ENCODE measurements around the gene ATF4. TPM values are rescaled to one million over a fixed set of nuclear protein-coding genes. Genes with fewer than 3 reads are reported as not detected.

ATF4 gene
- total RNA-seq, 1 donor from 2014 or later, result 339 TPM

DNA sequence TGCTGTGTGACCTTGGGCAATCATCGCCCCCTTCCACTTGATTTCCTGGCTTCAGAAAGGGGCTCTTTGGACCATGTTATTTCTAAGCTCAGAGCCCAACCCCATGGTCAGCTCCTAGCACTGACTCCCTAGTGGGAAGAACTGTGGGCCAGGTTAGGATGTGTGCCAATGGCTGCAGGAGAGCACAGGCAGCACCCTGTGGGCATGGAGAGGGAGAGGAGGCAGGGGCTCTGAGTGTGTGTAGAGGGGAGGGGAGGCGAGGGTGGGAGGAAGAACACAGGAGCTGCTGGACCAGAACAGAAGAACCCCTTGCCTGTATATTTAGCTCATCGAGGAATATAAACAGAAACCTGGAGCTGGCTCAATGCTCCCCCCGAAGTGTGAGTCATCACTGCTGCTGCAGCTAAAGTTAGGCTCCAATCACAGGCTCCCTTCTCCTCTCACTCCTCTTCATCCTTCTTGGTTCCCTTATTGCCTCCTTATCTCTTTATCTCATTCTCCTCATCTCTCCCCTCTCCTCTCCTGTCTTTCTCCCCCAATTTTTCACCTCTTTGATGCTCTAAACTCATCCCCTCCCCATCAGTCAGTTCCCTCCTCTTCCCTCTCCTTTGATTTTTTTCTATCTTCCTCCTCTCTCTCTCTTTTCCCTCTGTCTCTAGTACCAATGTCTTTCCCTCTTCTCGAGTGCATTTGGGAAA is 26.7 kb downstream of the ATF4 start:
- Mint-ChIP-seq H3K27me3 (ENCODE audit: low read depth) (peaks cover 35% of the 10 kb centered on the region), H3K36me3 (ENCODE audit: low read depth) (no peaks in the 10 kb centered on the region), H3K9me3 (no peaks in the 10 kb centered on the region), H3K4me3 (ENCODE audit: low read depth) (no peak overlapping the region), H3K4me1 (ENCODE audit: low read depth) (peaks cover 6% of the 10 kb centered on the region), H3K27ac (no peak overlapping the region)
- intact Hi-C loops (cut with micrococcal nuclease), result no loop called here
- DNase-seq (ENCODE audit: low spot score), result no peak

- peaks cover 6% of the 10 kb centered on the region for H3K4me1 Mint-ChIP-seq (ENCODE audit: low read depth)
- intact Hi-C loops (cut with micrococcal nuclease), result no loop called here
- H3K9me3 Mint-ChIP-seq, result no peaks in the 10 kb centered on the region
- DNase-seq (ENCODE audit: low spot score), result no peak
- no peaks in the 10 kb centered on the region for H3K36me3 Mint-ChIP-seq (ENCODE audit: low read depth)
- no peak overlapping the region for H3K27ac Mint-ChIP-seq
- peaks cover 35% of the 10 kb centered on the region for H3K27me3 Mint-ChIP-seq (ENCODE audit: low read depth)
- H3K4me3 Mint-ChIP-seq (ENCODE audit: low read depth), result no peak overlapping the region
Observed at GRCh38 chr22:39547587-39547947, 27.2 kb downstream of the ATF4 start.

DNA sequence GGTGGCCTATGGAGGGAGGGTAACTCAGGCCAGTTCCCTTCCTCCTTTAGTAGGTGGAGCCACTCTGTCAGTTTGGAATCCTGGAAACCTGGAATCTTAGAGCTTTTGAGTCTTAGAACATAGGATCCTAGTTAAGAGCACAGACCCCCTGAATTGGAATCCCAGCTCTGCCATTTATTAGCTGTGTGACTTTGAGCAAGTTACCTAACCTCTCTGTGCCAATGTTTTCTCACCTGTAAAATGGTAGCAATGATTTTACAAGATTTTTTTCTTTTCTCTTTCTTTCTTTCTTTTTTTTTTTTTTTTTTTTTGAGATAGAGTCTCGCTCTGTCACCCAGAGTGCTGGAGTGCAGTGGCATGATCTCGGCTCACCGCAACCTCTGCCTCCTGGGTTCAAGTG is 33.1 kb downstream of the ATF4 start:
- H3K4me1 Mint-ChIP-seq (ENCODE audit: low read depth), result peaks cover 2% of the 10 kb centered on the region
- H3K9me3 Mint-ChIP-seq, result no peaks in the 10 kb centered on the region
- intact Hi-C loops (cut with micrococcal nuclease), result no loop called here
- H3K4me3 Mint-ChIP-seq (ENCODE audit: low read depth), result no peak overlapping the region
- H3K27me3 Mint-ChIP-seq (ENCODE audit: low read depth), result peaks cover 47% of the 10 kb centered on the region
- DNase-seq (ENCODE audit: low spot score), result no peak
- H3K36me3 Mint-ChIP-seq (ENCODE audit: low read depth), result no peaks in the 10 kb centered on the region
- no peak overlapping the region for H3K27ac Mint-ChIP-seq

- Mint-ChIP-seq H3K27me3 (ENCODE audit: low read depth) (peaks cover 51% of the 10 kb centered on the region), H3K36me3 (ENCODE audit: low read depth) (no peaks in the 10 kb centered on the region), H3K4me1 (ENCODE audit: low read depth) (peaks cover 2% of the 10 kb centered on the region), H3K27ac (no peak overlapping the region), H3K4me3 (ENCODE audit: low read depth) (no peak overlapping the region), H3K9me3 (no peaks in the 10 kb centered on the region)
- intact Hi-C loops (cut with micrococcal nuclease), result loop anchor here (1.0 kb wide), 1 partner anchor 18 kb away; no protein-coding TSS in a partner anchor
- no peak for DNase-seq (ENCODE audit: low spot score)
Observed at GRCh38 chr22:39554151-39554550, 33.8 kb downstream of the ATF4 start.

DNA sequence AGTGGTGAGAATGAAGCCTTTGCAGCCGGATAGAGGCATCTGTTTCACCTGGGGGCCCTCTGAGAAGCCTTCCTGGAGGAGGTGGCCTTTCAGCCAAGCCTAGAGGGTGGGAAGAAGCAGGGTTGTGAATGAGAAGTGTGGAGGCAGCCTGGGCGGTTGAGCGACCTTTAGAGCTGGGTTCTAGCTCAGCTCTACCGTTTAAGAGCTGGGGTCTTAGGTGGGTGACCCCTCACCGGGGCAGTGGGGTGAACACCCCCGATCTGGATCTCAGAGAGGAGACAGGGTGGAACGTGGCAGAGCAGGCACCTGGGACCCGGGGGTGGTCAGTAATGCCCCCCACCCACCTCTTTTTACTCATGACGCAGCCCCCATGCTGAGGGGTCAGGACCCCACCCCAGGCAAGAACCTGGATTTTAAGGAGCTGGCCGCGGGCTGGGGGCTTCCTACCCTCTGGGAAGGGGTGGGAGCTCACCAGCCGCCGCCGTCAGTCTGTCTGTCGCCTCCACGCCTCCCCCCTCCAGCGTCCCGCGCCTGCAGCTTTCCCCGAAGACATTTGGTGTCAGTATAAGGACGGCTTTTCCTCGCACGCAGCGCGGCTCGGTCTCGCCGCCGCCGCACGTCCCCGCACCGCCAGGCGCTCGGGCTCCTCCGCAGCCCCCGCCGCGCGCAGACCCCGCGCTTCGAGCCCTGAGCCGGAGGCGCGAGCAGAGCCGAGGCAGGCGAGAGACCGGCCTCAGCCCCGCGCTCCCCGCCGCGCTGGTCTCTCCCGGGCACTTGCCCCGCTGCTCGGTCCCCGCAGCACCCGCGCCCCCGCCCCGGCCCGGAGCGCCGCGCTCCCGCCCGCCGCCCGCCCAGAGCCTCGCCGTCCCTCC is 36.8 kb downstream of the ATF4 start:
- Mint-ChIP-seq H3K36me3 (ENCODE audit: low read depth) (no peaks in the 10 kb centered on the region), H3K27ac (no peak overlapping the region), H3K27me3 (ENCODE audit: low read depth) (peaks cover 49% of the 10 kb centered on the region), H3K9me3 (no peaks in the 10 kb centered on the region), H3K4me1 (ENCODE audit: low read depth) (peaks cover 2% of the 10 kb centered on the region), H3K4me3 (ENCODE audit: low read depth) (peak overlapping the region; percentile 41)
- intact Hi-C loops (cut with micrococcal nuclease), result no loop called here
- no peak for DNase-seq (ENCODE audit: low spot score)

DNA sequence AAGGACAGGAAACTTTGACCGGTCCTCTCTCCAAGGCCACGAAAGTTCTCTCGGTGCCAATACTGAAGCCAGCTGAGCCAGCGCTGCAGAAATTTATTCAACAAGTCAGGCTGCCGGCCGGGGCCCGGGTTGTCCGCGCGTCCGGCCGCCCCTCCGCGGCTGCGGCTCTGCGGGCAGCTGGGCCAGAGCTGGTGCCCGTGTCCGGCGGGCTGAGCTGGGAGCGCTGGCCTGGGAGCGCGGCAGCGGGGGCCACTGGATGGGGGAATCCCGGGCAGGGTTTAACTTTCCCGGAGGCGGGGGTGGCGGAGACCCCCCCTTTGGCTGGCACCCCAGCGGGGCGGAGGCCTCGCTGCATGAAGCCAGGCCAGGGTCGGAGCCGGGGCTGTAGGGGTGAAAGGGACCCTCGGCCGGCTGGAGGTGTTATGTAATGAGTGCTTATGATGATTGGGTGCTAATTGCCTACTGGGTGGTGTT is 37.9 kb downstream of the ATF4 start:
- Mint-ChIP-seq H3K4me3 (ENCODE audit: low read depth) (peak overlapping the region; percentile 17), H3K4me1 (ENCODE audit: low read depth) (peaks cover 2% of the 10 kb centered on the region), H3K27me3 (ENCODE audit: low read depth) (peaks cover 42% of the 10 kb centered on the region), H3K27ac (no peak overlapping the region), H3K36me3 (ENCODE audit: low read depth) (no peaks in the 10 kb centered on the region), H3K9me3 (no peaks in the 10 kb centered on the region)
- DNase-seq (ENCODE audit: low spot score), result no peak
- intact Hi-C loops (cut with micrococcal nuclease), result no loop called here

- peaks cover 2% of the 10 kb centered on the region for H3K4me1 Mint-ChIP-seq (ENCODE audit: low read depth)
- H3K9me3 Mint-ChIP-seq, result no peaks in the 10 kb centered on the region
- DNase-seq (ENCODE audit: low spot score), result no peak
- no peaks in the 10 kb centered on the region for H3K36me3 Mint-ChIP-seq (ENCODE audit: low read depth)
- intact Hi-C loops (cut with micrococcal nuclease), result no loop called here
- H3K27me3 Mint-ChIP-seq (ENCODE audit: low read depth), result peaks cover 42% of the 10 kb centered on the region
- H3K27ac Mint-ChIP-seq, result no peak overlapping the region
- no peak overlapping the region for H3K4me3 Mint-ChIP-seq (ENCODE audit: low read depth)
Observed at GRCh38 chr22:39558950-39559349, 38.6 kb downstream of the ATF4 start.

GRCh38 chr22:39559456-39560105 is 39.2 kb downstream of the ATF4 start:
- no peak overlapping the region for H3K27ac Mint-ChIP-seq
- peaks cover 36% of the 10 kb centered on the region for H3K27me3 Mint-ChIP-seq (ENCODE audit: low read depth)
- intact Hi-C loops (cut with micrococcal nuclease), result no loop called here
- peaks cover 2% of the 10 kb centered on the region for H3K4me1 Mint-ChIP-seq (ENCODE audit: low read depth)
- no peak for DNase-seq (ENCODE audit: low spot score)
- H3K4me3 Mint-ChIP-seq (ENCODE audit: low read depth), result no peak overlapping the region
- H3K9me3 Mint-ChIP-seq, result no peaks in the 10 kb centered on the region
- no peaks in the 10 kb centered on the region for H3K36me3 Mint-ChIP-seq (ENCODE audit: low read depth)

- DNase-seq (ENCODE audit: low spot score), result no peak
- no peaks in the 10 kb centered on the region for H3K9me3 Mint-ChIP-seq
- no peaks in the 10 kb centered on the region for H3K36me3 Mint-ChIP-seq (ENCODE audit: low read depth)
- H3K4me3 Mint-ChIP-seq (ENCODE audit: low read depth), result no peak overlapping the region
- H3K27ac Mint-ChIP-seq, result no peak overlapping the region
- intact Hi-C loops (cut with micrococcal nuclease), result no loop called here
- peaks cover 2% of the 10 kb centered on the region for H3K4me1 Mint-ChIP-seq (ENCODE audit: low read depth)
- peaks cover 35% of the 10 kb centered on the region for H3K27me3 Mint-ChIP-seq (ENCODE audit: low read depth)
Observed at GRCh38 chr22:39560127-39560526, 39.8 kb downstream of the ATF4 start.

- intact Hi-C loops (cut with micrococcal nuclease), result no loop called here
- H3K4me1 Mint-ChIP-seq (ENCODE audit: low read depth), result peaks cover 10% of the 10 kb centered on the region
- H3K27me3 Mint-ChIP-seq (ENCODE audit: low read depth), result peaks cover 18% of the 10 kb centered on the region
- H3K4me3 Mint-ChIP-seq (ENCODE audit: low read depth), result no peak overlapping the region
- H3K36me3 Mint-ChIP-seq (ENCODE audit: low read depth), result no peaks in the 10 kb centered on the region
- DNase-seq (ENCODE audit: low spot score), result no peak
- no peak overlapping the region for H3K27ac Mint-ChIP-seq
- peaks cover 8% of the 10 kb centered on the region for H3K9me3 Mint-ChIP-seq
Observed at GRCh38 chr22:39562839-39563489, 42.6 kb downstream of the ATF4 start.

DNA sequence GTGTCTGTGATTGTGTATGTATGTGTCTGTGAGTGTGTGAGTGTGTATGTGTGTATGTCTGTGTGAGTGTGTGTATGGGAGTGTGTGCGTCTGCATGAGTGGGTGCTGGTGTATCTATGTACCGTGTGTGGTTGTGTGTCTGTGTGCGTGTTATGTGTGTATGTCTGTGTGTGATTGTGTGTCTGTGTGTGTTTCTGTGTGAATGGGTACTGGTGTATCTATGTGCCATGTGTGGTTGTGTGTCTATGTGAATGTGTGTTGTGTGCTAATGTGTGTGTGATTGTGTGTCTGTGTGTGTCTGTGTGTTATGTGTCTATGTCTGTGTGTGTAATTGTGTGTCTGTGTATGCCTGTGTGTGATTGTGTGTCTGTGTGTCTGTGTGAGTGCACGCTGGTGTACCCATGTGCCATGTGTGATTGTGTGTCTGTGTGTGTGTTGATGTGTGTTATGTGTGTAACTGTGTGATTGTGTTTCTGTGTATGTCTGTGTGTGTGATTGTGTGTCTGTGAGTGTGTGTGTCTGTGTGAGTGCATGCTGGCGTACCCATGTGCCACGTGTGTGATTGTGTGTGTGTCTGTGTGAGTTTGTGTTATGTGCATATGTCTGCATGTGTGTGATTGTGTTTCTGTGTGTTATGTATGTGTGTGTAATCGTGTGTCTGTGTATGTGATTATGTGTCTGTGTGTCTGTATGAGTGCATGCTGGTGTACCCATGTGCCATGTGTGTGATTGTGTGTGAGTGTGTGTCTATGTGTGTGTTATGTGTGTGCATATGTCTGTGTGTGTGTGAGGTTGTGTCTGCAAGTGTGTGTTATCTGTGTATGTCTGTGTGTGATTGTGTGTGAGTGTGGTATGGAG is 43.4 kb downstream of the ATF4 start:
- no peak overlapping the region for H3K27ac Mint-ChIP-seq
- H3K4me3 Mint-ChIP-seq (ENCODE audit: low read depth), result no peak overlapping the region
- intact Hi-C loops (cut with micrococcal nuclease), result no loop called here
- peaks cover 13% of the 10 kb centered on the region for H3K27me3 Mint-ChIP-seq (ENCODE audit: low read depth)
- no peak for DNase-seq (ENCODE audit: low spot score)
- peaks cover 8% of the 10 kb centered on the region for H3K9me3 Mint-ChIP-seq
- no peaks in the 10 kb centered on the region for H3K36me3 Mint-ChIP-seq (ENCODE audit: low read depth)
- H3K4me1 Mint-ChIP-seq (ENCODE audit: low read depth), result peaks cover 11% of the 10 kb centered on the region

DNA sequence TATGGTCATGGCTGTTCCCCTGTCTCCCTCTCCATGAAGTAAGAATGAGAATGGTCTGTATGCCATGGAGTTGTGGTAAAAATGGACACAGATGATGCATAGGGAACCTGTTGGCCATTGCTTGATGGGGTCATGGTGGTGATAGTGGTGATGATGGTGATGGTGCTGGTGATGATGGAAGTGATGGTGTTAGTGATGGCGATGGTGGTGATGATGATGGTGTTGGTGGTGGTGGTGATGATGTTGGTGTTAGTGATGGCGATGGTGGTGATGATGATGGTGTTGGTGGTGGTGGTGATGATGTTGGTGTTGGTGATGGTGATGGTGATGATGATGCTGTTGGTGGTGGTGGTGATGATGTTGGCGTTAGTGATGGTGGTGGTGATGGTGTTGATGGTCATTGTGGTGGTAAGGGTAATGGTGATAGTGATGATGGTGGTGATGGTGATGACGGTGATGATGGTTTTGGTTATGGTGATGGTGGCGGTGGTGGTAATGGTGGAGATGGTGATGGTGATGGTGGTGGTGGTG is 45.1 kb downstream of the ATF4 start:
- intact Hi-C loops (cut with micrococcal nuclease), result no loop called here
- no peak overlapping the region for H3K27ac Mint-ChIP-seq
- DNase-seq (ENCODE audit: low spot score), result no peak
- no peaks in the 10 kb centered on the region for H3K36me3 Mint-ChIP-seq (ENCODE audit: low read depth)
- peaks cover 8% of the 10 kb centered on the region for H3K9me3 Mint-ChIP-seq
- no peak overlapping the region for H3K4me3 Mint-ChIP-seq (ENCODE audit: low read depth)
- peaks cover 11% of the 10 kb centered on the region for H3K4me1 Mint-ChIP-seq (ENCODE audit: low read depth)
- H3K27me3 Mint-ChIP-seq (ENCODE audit: low read depth), result peaks cover 9% of the 10 kb centered on the region

All from activated T-helper 2 cell treated with anti-CD3 and anti-CD28 coated beads, Interferon-gamma antibody, Interleukin-2, Interleukin-4, amounts not matched to agents 10 μg/mL and 5 μg/mL and 100 μg/mL, durations not matched to agents 14 hours and 24 hours and 36 hours (primary cell).